OCI-M1 (cell line): ENCODE results near the gene STAC3.

Experiments
- DNase-seq: peaks from one replicate; lab custom pipeline; 2025; lab: John Stamatoyannopoulos, UW

STAC3 gene

DNA sequence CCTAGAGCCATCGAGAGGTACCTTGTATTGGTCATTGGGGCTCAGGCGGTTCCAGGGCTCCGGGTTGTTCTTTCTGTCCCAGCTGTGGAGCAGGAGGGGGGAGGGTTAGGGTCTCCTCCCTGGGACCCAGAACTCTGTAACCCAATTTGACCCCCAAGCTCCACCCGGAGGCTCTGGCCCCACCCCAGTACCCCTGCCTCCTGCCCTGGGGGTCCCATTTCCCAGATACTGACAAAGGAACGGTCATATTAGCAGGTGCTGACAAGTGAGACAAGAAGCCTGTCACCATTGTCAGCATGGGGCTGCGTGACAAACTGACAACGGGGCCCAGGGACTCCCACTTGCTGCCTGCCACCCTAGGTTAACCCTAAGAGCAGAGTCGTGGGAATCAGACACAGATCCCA lies 15.3 kb downstream of the STAC3 start:
- no peak for DNase-seq

DNA sequence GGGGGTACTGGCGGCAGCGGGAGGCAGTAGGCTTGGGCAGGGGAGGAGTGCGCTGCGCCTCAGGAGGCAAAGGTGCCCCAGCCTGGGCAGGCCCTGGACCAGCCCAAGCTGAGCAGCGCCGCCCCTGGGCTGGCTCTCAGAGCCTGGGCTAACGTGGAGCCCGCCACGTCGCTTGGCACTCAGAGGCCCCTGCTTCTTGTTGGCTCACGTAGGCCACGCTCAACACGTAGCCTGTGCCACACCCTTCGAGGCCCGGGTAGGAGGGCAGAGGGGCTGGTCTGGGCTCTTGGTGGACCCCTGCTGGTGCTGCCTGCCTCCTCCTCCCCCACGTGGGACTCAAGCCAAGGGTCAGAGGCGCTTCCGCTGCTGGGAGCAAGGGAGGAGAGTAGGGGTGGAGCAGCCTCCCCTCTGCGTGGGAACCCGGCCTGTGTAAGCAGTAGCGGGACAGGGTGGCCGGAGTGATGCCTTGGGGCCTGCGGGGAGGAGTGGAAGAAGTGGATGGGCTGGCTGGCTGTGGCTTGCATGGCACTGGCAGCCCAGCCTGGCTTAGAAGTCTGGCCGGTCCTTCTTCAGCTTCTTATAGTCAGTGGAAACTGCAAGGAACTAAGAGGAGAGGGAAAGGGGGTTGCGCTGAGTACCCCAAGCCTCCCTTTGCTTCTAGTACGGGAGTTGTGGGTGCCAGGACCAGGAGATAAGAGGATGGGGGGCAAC lies 15.8 kb downstream of the STAC3 start:
- DNase-seq, result peak; percentile 19

DNA sequence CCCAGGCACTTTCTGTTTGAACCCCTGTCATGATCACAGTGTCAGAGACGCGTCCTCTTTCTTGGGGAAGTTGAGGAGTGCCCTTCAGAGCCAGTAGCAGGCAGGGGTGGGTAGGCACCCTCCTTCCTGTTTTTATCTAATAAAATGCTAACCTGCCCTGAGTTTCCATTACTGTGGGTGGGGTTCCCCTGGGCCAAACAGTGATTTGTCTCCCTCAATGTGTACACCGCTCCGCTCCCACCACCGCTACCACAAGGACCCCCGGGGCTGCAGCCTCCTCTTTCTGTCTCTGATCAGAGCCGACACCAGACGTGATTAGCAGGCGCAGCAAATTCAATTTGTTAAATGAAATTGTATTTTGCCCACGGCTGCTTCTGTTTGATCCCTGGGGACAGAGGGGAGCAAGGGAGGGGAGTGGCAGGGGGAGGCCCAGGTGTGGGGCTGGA lies 16.4 kb downstream of the STAC3 start:
- DNase-seq, result no peak

DNA sequence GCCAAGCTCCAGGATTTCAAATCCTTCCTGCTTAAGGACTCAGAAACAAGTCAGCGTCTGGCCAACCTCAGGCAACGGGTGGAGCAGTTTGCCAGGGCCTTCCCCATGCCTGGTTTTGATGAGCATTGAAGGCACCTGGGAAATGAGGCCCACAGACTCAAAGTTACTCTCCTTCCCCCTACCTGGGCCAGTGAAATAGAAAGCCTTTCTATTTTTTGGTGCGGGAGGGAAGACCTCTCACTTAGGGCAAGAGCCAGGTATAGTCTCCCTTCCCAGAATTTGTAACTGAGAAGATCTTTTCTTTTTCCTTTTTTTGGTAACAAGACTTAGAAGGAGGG lies 16.8 kb downstream of the STAC3 start:
- DNase-seq, result no peak

DNA sequence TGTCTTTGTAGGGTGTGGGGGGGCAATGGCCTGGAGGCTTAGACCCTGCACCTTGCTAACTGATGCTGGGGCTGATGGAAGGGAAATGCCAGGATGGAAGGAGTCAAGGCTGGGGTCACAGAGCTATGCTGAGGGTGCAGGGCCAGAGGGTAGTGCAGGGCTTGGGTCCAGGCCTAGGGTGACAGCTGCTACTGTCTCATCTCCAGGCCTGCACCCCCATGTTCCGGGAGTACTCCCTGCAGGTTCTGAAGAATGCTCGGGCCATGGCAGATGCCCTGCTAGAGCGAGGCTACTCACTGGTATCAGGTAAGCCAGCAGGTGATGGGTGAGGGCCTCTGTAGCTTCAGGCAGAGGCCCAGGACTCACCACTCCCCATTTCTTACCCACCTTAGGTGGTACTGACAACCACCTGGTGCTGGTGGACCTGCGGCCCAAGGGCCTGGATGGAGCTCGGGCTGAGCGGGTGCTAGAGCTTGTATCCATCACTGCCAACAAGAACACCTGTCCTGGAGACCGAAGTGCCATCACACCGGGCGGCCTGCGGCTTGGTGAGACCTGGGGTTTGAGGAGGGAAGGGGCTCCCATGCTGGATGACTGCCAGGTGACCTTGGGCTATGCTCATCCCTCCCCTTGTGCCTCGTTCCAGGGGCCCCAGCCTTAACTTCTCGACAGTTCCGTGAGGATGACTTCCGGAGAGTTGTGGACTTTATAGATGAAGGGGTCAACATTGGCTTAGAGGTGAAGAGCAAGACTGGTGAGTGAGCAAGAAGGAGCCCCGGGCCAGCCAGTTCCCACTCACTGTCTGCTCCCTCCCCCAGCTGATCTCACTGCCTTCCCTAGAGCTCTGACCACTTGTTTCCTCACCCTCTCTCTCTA lies 17.4 kb downstream of the STAC3 start:
- no peak for DNase-seq

DNA sequence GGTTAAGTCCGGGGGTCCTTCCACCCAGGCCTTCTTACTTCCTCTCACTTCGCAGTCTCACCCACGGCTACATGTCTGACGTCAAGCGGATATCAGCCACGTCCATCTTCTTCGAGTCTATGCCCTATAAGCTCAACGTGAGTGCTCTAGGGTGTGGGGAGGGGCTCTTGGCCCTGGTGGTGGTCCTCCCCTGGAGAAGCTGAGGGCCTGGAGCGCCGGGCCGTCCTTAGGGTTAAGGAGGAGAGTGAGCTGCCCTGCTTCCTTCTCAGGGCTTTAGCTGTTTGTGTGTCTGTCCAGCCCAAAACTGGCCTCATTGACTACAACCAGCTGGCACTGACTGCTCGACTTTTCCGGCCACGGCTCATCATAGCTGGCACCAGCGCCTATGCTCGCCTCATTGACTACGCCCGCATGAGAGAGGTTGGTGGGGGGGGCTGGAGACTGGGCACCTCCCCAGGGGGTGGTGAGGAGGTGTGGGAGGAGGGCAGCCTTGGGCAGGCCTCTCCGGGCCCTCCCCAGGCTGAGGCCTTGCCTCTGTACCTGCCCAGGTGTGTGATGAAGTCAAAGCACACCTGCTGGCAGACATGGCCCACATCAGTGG lies 18.7 kb downstream of the STAC3 start:
- DNase-seq, result no peak

DNA sequence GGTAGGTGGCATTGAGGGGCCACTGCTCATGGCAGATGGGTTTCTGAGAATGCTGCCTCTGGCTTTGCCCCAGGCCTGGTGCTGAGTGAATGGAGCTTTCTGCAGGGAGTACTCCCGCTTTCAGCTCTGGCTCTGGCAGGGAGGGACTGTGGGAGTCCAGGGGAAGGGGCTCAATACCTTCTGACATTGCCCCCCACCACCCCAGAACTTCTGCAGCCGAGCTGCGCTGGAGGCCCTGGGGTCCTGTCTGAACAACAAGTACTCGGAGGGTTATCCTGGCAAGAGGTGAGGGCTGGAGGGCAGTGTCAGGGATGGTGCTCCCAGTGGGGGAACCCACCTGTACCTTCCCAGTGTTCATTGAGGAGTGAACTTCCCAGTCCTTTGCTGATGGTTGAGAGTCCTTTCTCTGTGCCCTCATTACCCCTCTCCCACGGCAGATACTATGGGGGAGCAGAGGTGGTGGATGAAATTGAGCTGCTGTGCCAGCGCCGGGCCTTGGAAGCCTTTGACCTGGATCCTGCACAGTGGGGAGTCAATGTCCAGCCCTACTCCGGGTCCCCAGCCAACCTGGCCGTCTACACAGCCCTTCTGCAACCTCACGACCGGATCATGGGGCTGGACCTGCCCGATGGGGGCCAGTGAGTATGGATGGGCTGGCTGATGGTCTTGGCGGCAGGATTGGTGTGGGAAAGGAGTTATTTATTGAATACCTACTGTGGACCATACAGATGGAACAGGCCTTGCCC lies 19.5 kb downstream of the STAC3 start:
- DNase-seq, result no peak

DNA sequence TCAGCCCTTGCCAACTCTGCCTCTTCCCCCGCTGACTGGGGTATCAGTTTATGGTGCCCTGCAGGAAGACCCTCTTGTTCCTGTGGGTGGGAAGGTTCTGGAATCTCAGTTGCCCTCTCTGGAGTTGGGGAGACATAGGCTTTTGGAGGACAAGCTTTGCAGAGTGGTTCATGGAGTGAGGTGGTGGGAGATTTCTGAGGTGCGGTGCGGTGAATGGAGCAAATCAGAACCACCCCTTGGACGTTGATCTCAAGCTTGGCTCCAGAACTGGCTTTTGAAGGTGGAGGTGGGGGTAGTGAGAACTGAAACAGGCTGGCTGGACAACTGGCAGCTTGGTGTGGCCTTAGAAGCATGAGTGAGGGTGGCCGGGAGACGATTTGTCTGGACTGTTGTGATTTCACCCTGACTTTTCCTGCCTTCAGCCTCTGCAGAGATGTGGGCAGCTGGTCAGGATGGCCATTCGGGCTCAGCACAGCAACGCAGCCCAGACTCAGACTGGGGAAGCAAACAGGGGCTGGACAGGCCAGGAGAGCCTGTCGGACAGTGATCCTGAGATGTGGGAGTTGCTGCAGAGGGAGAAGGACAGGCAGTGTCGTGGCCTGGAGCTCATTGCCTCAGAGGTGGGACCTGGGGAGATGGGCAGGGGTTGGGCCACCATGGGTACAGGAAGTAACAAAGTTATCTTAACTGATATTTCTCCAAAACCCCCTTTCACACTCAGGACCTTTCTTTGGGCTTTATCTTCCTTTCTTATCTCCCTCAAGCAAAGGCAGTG lies 20.4 kb downstream of the STAC3 start:
- no peak for DNase-seq

- peak; percentile 97 for DNase-seq
These were observed 21.2 kb downstream of the STAC3 start, which contains the start of gene SHMT2 for GRCh38 chr12:57229634-57230380. Gene SHMT2 (plus strand): TSS chr12:57229711. CDS start chr12:57229779, 68 bp downstream.

DNA sequence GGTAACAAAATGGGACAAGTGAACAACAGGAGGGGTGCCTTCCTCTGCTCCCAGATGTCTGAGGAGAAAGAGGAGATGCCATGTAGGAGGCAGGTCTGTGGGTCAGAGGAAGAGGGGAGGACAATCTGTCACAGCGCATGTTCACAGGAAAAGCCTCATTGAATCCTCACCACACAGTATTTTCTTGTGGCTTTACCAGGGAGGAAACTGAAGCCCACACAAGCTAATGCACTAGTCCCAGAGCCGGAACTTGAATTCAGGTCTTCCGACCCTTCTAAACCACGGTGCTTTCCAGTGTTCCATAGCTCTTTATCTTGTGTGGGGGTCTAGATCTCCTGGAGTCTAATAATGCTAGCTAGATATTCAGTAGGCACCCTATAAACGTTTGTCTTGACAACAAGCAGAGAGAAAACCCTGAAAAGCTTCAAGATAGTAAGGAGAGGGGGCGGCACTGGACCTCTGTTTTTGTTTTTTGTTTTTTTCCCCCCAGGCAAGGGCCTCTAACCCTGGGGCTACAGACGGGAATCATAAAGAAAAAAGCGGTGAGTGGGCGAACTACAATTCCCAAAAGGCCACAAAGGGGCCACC lies 21.8 kb downstream of the STAC3 start:
- peak; percentile 76 for DNase-seq

- no peak for DNase-seq
These were observed 23.5 kb downstream of the STAC3 start for GRCh38 chr12:57227315-57228115.

- no peak for DNase-seq
These were observed 24.2 kb downstream of the STAC3 start for GRCh38 chr12:57226588-57227314.

GRCh38 chr12:57225680-57226210 lies 25.2 kb downstream of the STAC3 start:
- no peak for DNase-seq

DNA sequence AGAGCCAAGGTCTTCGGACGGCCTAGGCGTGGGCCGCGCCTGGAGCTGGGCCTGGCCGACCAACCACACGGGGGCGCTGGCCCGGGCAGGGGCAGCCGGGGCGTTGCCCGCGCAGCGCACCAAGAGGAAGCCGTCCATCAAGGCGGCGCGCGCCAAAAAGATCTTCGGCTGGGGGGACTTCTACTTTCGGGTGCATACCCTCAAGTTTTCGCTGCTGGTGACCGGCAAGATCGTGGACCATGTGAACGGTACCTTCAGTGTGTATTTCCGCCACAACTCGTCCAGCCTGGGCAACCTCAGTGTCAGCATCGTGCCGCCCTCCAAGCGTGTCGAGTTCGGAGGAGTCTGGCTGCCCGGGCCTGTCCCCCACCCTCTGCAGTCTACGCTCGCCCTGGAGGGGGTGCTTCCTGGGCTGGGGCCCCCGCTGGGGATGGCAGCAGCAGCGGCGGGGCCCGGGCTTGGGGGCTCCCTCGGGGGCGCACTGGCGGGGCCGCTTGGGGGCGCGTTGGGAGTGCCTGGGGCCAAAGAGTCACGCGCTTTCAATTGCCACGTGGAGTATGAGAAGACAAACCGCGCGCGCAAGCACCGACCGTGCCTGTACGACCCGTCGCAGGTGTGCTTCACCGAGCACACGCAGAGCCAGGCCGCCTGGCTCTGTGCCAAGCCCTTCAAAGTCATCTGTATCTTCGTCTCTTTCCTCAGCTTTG lies 25.9 kb downstream of the STAC3 start:
- DNase-seq, result peak; percentile 65

- DNase-seq, result no peak
These were observed 26.6 kb downstream of the STAC3 start for GRCh38 chr12:57224278-57224972.

GRCh38 chr12:57223191-57224165 lies 27.5 kb downstream of the STAC3 start:
- DNase-seq, result no peak
